GM12874 (cell line): ENCODE data around the gene CLNK.

Experiments
- TF ChIP-seq, protein P1 (sequence below): IDR thresholded peaks from 2 replicates; pipeline ENCODE4 v1.5.1; 2011; ENCODE audit warnings: low read depth, mild to moderate bottlenecking, control low read depth, low read length, moderate library complexity; ENCODE audit not compliant: insufficient read depth

Gene CLNK

DNA sequence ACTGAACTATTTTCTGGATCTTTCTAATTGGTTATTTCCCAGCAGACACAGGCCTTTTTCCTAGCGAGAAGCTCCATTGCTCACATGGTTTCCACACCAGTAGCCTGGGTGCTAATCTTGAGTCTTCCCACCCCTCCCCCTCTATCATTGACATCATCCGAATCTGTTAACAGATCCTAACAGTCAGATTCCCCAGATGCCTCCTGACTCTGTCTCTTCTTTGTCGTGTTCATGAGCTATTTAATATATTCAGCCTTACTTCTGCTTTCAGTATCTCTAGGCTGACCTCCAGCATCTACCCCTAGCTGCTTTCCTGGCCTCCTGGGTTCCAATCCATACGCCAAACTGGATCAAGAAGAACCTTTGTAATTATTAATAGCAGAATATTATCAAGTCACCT is 85.0 kb downstream of the CLNK start:
- TF ChIP-seq, protein P1, sequence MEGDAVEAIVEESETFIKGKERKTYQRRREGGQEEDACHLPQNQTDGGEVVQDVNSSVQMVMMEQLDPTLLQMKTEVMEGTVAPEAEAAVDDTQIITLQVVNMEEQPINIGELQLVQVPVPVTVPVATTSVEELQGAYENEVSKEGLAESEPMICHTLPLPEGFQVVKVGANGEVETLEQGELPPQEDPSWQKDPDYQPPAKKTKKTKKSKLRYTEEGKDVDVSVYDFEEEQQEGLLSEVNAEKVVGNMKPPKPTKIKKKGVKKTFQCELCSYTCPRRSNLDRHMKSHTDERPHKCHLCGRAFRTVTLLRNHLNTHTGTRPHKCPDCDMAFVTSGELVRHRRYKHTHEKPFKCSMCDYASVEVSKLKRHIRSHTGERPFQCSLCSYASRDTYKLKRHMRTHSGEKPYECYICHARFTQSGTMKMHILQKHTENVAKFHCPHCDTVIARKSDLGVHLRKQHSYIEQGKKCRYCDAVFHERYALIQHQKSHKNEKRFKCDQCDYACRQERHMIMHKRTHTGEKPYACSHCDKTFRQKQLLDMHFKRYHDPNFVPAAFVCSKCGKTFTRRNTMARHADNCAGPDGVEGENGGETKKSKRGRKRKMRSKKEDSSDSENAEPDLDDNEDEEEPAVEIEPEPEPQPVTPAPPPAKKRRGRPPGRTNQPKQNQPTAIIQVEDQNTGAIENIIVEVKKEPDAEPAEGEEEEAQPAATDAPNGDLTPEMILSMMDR = no peak

- TF ChIP-seq, protein P1 = no peak
These were observed 85.7 kb downstream of the CLNK start for GRCh38 chr4:10598829-10599228.

GRCh38 chr4:10596586-10597290 is 87.8 kb downstream of the CLNK start:
- TF ChIP-seq, protein P1 = no peak

DNA sequence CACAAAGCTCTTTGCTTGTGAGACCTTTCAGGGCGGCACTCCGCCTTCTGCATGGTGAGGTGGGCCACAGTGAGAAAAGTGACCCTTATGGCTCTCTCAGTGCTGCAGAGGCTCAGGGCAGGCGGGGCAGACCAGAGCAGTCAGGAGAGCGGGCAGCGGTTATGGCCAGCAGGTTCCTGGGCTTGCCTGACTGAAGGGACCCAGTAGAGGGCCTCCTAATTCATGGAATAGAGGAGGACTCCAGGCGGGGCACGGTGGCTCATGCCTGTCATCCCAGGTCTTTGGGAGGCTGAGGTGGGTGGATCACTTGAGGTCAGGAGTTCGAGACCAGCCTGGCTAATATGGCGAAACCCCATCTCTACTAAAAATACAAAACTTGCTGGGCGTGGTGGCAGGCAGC is 91.4 kb downstream of the CLNK start:
- TF ChIP-seq, protein P1 = no peak

GRCh38 chr4:10590896-10591295 is 93.7 kb downstream of the CLNK start:
- TF ChIP-seq, protein P1 = no peak

DNA sequence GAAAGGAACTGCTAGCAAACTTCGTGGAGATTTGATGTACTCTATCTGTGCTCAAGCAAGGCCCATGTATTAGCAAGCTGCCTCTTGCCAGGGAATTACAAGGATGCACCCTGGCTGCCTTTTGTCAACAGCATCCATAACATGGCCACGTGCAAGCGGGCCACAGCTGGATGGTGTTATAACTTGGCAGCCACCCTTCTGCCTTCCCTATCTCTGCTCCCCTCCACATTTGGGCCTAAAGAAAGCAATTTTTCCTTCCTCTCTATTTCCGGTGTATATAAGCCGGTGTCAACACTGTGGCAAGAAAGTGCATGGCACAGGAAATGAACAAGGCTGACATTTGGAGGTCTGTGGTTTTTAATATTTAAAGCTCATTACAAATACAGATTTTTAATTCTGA is 94.8 kb downstream of the CLNK start:
- TF ChIP-seq, protein P1 = no peak

DNA sequence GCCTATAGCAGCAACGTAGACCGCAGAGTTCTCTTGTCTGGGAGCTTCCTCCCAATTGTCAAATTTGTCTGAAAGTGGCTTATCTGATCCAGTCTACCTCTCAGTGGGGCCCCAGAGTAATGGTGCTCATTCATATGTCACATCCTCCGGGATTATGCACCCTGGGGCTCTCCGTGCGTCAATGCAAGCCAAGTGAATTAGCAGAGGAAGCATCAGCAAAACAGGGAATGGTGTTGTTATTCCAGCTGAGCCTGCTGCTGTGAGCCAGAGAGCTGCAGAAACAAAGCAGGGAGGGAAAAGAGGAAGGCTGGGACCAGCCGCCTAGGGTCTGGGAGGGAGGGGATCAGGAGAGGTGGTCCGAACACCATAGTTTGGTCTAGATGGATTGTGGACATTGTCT is 95.2 kb downstream of the CLNK start:
- TF ChIP-seq, protein P1 = no peak
